ENCODE measurements around the gene MYL6B.

- TF ChIP-seq CTCF (conservative IDR thresholded peaks at IDR 0.05 in 1 of 2, IDR thresholded peaks at IDR 0.05 in 1 of 2; ENCODE audit: low read depth in 1 of 2, low read length in 2 of 2): peak; percentile 55 to 73
- no peak for TF ChIP-seq EZH2 (IDR thresholded peaks at IDR 0.05; ENCODE audit: low read length, missing control alignments)
Measured at GRCh38 chr12:56206452-56207166, 54.2 kb downstream of the MYL6B start.

Measured in fibroblast of lung (primary cell).